ENCODE measurements around the gene GPR162. TPM values are rescaled to one million over a fixed set of nuclear protein-coding genes. Genes with fewer than 3 reads are reported as not detected.

Gene GPR162
- total and polyA plus RNA-seq, 10 of the 15 experiments (the other 5 are each of a cell fraction or from before 2014, with no cell fraction given): not detected

DNA sequence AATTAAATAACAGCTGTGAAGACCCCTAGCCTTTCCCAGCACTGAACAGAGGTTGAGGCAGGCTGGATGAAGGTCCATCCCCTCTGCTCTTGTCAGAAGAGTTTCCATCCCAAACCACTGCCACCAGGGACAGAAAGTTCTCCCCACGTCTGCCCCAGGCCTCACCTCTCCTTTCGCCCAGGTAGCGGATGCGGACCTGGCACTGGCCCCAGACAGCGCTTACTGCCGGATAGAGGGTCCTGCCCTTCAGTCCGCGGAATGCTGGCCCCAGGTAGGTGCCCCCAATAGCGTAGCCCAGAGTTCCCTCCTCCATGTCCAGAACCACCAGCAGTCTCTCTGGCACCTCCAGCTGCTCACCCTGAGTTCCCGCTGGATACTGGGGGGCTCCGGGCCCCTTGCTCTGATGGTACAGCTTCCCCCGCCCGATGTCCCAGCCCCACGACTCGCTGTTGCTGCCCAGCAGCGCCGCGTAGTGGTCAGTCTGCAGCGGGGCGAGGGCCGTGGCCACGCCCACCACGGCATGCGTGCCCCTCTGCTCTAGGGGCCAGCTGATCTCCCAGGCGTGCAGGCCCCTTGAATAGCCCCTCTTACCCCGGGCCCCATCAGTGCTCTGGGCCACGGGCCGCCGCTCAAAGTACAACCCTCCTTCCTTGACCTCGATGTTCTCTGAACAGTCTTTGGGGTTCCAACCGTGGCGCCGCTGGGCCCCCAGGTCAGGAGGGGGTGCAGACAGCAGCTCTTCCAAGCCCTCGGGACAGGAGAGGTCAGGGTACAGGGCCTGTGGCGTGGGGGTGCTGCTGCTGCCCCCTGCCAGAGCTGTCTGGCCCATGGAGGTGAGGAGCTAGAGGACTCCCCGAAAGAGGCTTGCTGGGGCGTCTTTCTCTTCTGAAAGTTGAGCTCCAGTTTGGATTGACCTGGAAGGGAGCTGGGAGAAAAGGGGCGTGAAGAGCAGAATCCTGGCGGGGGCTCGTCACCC is 50.7 kb downstream of the GPR162 start (continued):
- TF ChIP-seq, protein P1, sequence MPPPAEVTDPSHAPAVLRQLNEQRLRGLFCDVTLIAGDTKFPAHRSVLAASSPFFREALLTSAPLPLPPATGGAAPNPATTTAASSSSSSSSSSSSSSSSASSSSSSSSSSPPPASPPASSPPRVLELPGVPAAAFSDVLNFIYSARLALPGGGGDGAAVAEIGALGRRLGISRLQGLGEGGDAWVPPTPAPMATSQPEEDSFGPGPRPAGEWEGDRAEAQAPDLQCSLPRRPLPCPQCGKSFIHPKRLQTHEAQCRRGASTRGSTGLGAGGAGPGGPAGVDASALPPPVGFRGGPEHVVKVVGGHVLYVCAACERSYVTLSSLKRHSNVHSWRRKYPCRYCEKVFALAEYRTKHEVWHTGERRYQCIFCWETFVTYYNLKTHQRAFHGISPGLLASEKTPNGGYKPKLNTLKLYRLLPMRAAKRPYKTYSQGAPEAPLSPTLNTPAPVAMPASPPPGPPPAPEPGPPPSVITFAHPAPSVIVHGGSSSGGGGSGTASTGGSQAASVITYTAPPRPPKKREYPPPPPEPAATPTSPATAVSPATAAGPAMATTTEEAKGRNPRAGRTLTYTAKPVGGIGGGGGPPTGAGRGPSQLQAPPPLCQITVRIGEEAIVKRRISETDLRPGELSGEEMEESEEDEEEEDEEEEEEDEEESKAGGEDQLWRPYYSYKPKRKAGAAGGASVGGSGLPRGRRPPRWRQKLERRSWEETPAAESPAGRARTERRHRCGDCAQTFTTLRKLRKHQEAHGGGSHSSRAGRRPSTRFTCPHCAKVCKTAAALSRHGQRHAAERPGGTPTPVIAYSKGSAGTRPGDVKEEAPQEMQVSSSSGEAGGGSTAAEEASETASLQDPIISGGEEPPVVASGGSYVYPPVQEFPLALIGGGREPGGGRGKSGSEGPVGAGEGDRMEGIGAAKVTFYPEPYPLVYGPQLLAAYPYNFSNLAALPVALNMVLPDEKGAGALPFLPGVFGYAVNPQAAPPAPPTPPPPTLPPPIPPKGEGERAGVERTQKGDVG (CRISPR knock-in tag; IDR thresholded peaks at IDR 0.05): no peak
- peak; percentile 3; the same call in 1 of the 2 replicates for TF ChIP-seq SMAD5 (IDR thresholded peaks at IDR 0.05; ENCODE audit: low read depth)
- 0 out of 2 replicates have a peak, but pooled peaks have one; percentile 34 for TF ChIP-seq CHD2 (IDR thresholded peaks at IDR 0.05; ENCODE audit: borderline replicate concordance, low read depth, low read length)
- TF ChIP-seq STAT1 (conservative IDR thresholded peaks at IDR 0.05): peak; percentile 68; the same call in 1 of the 2 replicates
- no peak for TF ChIP-seq RAD51 (IDR thresholded peaks at IDR 0.05)
- no peak for TF ChIP-seq NRF1 (conservative IDR thresholded peaks at IDR 0.05; ENCODE audit: low read depth, low read length)
- no peak for TF ChIP-seq TCF3 (IDR thresholded peaks at IDR 0.05; ENCODE audit: borderline replicate concordance, insufficient read depth, low read depth, low read length)

Measured in GM12878 (cell line).